Epithelial cell of umbilical artery (primary cell): Measurements from ENCODE around the gene PEX16. TPM values are rescaled to one million over a fixed set of nuclear protein-coding genes. Genes with fewer than 3 reads are reported as not detected.

Source experiments
- total RNA-seq: library from RNA; depleted of rRNA; stranded (reverse); fragments of >200 nt; gene quantifications from 2 replicates; pipeline ENCODE4 v1.2.3, GENCODE V29; 2014

PEX16 gene
- 38.3 and 43.2 TPM in 2 replicates for total RNA-seq

GRCh38 chr11:45917623-45918330, at the start of gene PEX16:
Gene PEX16 (minus strand): TSS chr11:45917877. CDS start chr11:45917811, 66 bp downstream.

DNA sequence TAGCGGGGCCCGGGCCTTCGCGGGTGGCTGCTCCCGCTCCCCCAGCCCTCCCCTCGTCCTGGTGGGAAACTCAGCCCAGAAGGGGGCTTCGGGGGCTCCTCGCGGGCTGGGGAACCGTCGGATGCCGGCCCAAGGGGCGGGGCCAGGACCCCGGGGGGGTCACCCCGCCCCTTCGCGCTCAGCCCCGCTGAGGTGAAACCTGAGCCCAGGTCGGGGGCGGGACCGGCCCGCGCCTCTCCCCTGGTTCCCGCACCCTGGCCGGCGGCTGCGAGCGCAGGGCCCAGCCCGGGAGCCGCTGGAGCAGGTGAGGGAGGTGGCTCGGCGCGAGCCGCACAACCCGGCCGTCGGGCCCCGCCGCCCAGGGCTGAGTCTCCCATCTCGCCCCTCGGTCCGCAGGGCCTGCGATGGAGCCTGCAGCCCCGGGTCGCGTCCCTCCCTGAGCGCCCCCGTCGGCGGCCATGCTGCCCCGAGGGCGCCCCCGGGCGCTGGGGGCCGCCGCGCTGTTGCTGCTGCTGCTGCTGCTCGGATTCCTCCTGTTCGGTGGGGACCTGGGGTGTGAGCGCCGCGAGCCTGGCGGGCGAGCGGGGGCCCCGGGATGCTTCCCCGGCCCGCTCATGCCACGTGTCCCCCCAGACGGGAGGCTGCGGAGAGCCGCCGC, 4.9 kb upstream of the PEX16 start, which contains the start of gene LARGE2:
Gene LARGE2, plus strand, starts transcription at position 232 of the 658 bp plus-strand sequence. Its CDS starts 227 bp downstream, at position 459.

DNA sequence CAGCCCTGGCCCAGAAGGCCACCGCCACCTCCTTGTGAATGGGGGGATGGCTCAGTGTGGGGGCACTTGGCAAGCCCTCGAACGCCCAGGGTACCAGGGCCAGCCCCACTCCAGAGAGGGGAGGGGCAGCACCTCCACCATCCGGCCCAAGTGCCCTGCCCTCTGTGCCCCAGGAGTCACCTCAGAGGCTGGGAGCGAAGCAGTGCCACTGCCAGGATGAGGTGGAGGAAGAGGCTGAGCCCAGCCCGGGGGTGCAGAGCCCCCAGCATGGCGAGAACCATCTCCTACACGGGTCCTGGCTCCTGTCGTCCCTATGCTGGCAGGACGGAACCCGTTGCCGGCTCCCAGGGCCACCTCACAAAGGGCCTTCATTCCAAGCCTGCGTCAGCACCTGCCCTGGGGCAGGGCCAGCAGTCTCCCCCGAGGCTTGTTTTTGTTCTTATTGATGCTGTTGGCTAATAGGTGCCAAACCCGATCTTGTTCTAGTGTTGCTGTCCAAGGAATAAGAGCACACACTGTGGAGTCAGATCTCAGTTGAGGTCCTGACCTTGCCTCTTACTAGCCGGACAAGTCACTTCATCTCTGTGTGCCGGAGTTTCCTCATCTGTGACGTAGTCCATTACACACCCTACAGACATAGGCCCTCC, 10.6 kb downstream of the PEX16 start, which contains the start of gene FREY1:
Gene FREY1, minus strand, starts transcription at position 307 of the 647 bp plus-strand sequence. Its CDS starts 26 bp downstream, at position 281.

DNA sequence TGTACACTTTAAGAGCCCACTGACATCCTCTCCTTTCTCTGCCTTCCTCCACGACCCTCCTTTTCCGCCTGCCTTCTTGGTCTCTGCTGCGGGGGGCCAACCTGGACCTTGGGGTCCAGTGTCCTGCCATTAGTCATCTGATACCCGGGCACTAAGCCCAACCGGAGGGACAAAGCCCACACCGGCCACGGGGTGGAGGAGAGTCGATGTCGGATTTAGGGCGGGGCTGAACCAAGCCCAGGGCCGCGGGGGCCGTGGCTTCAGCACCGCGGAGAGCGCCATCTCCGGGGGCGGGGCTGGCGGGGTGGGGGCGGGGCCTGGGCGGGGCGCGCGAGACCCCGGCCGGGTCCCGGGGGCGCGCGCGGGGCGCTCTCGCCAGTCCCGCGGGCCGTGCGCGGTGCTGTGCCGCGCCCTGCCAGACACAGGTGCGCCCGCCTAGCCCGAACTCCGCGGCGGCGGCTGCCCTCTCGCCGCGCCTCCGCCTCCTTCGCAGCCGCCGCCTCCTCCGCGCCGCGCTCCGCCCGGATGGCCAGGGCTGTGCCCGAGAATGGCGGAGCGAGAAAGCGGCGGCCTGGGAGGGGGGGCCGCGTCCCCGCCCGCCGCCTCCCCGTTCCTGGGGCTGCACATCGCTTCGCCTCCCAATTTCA, 32.3 kb downstream of the PEX16 start, which contains the start of gene MAPK8IP1:
Gene MAPK8IP1, plus strand, starts transcription at position 378 of the 647 bp plus-strand sequence. Its CDS starts 170 bp downstream, at position 548.

Other genes with a start within 250 kb of the PEX16 start
- gene SLC35C1, start 112.7 kb downstream of the PEX16 start, total RNA-seq = 5.6 and 8.4 TPM in 2 replicates
- gene CRY2, start 70.4 kb downstream of the PEX16 start, total RNA-seq = 4.5 and 6.7 TPM in 2 replicates
- gene MAPK8IP1, start 32.2 kb downstream of the PEX16 start, total RNA-seq = 4.1 and 5.2 TPM in 2 replicates
- 0.65 and 1.7 TPM in 2 replicates for gene FREY1, start 10.6 kb downstream of the PEX16 start, total RNA-seq
- under 0.01 TPM in 1 of 2 replicates, not detected in the other for gene LARGE2, start 4.8 kb upstream of the PEX16 start, total RNA-seq
- 4.2 and 7.4 TPM in 2 replicates for gene PHF21A, start 203.6 kb upstream of the PEX16 start, total RNA-seq